GM19193 (cell line): ENCODE results near the gene IQCH.

Source experiments
- POLR2A ChIP-seq: IDR thresholded peaks from 4 replicates; pipeline ENCODE4 v1.6.1; 2011; ENCODE audit not compliant: insufficient read depth, insufficient read length; ENCODE audit errors: extremely low read depth

IQCH gene

DNA sequence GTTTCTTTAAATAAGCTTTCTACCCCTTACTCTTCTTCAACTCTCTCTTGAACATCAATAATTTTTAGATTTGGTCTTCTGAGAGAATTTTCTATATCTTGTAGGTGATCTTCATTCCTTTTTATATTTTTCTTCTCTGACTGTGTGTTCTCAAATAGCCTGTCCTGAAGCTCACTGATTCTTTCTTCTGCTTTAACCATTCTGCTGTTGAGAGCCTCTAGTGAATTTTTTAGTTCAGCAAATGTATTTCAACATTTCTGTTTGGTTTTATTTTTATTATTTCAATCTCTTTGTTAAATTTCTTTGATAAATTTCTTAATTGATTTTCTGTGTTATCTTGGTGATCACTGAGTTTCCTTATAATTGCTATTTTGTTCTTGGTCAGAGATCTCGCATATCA, 19.6 kb downstream of the IQCH start:
- no peak for TF ChIP-seq POLR2A

GRCh38 chr15:67276666-67277065, 22.1 kb downstream of the IQCH start:
- no peak for TF ChIP-seq POLR2A

- no peak for TF ChIP-seq POLR2A
Observed at GRCh38 chr15:67280217-67280616, 25.6 kb downstream of the IQCH start.

DNA sequence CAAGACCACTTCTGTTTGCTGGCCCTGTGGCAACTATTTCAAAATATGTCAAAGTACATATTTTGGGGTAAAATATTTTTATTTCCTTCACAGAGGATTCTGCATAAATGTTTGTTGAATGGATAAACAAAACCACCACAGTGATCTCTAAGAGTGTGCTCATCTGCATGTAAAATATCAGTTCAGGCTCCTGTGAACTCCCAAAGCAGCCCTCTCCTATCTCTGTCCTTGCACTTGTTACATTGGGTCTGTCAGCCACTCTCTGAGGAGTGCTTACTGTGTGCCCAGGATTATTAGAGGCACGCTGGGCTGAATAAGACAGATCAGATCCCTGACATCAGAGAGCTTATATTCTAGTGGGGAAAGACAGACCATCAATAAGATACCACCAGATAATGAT, 27.1 kb downstream of the IQCH start:
- TF ChIP-seq POLR2A, result no peak

GRCh38 chr15:67290319-67290718, 35.7 kb downstream of the IQCH start:
- TF ChIP-seq POLR2A, result no peak

GRCh38 chr15:67296188-67296587, 41.6 kb downstream of the IQCH start:
- TF ChIP-seq POLR2A, result no peak

- TF ChIP-seq POLR2A, result no peak
Observed at GRCh38 chr15:67296684-67297083, 42.1 kb downstream of the IQCH start.

GRCh38 chr15:67300266-67301025, 45.9 kb downstream of the IQCH start:
- no peak for TF ChIP-seq POLR2A

GRCh38 chr15:67303490-67304363, 49.1 kb downstream of the IQCH start:
- TF ChIP-seq POLR2A, result no peak

GRCh38 chr15:67304778-67305177, 50.2 kb downstream of the IQCH start:
- no peak for TF ChIP-seq POLR2A

DNA sequence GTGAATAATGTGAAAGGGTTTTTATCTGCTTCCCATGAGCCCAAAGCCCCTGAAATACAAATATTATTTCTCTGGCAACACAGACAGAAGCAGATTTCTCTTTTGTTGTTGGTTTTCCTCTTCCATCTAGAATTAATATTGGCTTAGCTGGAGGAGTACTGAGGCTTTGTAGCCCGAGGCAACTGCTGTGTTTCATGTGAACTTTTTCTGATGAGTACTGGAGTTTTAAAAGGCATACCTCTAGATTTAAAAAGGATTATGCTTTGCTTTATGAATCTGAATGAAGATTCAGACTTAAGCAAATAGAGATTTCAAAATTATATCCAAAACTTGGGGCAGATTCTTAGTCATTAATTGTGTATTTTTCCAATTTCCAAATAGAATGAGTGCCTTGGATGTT, 50.9 kb downstream of the IQCH start:
- no peak for TF ChIP-seq POLR2A

DNA sequence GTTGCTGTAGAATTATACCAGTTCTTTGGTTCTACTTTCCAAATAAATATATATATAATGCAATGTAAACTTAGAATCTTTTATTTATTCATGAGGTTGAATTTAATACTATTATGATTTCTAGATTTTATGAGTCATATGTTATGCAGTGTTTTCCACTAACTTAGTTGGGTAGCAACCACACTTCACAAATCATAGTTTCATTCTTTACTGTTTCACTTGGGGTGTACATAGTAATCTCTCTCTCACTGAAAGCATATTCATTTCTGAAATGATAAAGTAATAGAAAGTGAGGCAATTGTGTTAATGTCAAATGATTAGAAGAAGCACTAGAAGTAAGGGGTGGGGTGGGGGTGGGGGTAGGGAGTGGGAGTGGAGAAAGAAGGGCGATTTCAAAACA, 52.6 kb downstream of the IQCH start:
- no peak for TF ChIP-seq POLR2A

DNA sequence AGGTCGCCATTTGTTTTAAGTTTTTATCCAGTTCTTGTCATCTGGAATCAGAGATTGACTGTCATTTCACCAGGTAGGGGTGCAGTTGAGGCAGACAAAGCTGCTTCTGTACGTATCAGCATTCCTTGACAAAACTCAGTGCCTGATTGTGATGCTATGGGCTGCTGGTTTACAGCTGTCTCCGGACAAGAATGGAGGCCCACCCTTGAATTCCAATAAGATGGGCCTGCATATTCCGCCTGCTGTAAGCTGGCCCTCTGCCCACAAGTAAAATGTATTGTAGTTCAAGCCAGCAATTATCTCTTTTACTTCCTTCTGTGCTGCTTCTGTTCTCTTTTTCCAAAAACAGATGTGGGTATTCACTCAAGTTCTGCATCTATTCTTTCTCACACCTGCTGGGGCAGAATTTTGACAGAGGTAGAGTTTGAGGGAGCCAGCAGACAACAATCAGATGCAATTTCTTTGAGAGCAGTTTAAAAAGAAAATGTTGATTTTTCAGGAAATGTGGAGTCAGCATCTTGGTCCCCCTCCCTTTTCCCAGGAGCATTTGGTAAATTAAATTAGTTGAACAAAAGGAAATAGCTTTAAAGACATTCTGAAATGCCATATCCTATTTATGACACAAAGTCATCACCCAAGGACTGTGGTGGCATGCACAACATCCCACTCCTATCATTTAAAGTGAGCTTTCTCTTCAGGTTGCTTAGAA, 53.5 kb downstream of the IQCH start:
- TF ChIP-seq POLR2A, result no peak

DNA sequence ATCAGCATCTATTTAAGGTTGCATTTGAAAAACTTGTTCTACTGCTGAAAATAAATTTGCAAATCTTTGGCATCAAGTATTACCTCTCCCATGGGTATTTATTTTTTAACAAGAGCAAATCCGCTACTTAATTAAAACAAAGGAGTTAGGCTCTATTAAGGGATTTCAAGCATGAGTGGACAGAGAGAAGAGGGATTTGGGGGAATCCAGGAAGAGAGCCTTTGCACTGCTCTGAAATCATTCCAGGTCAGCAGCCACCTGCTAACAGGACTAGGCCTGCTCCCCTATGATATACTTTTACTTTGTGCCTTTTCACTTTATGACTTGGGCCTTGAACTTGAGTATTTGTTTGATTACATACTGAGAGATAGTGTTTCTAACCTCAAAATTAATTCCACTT, 57.1 kb downstream of the IQCH start:
- TF ChIP-seq POLR2A, result no peak

DNA sequence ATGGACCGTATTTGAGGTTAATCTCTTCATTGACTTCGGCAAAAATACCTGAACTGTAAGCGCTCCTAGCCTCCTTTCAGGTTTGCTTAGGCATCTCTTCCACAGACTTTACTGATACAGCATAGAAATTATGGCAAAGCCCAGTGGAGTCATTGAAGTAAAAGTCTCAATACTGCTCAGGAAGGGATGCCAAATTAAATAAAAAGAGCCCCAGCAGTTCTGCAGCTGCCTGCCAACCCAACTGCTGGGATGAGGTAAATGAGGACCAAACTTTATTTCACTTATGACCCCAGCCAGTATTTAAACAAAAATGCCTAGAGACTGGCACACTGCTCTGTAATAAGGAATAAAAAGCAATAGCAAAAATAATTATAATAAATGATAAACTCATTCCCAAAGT, 65.4 kb downstream of the IQCH start:
- no peak for TF ChIP-seq POLR2A
